Activated gamma-delta T cell treated with Interleukin-2 at 50 U/mL for 16 hours (primary cell): ENCODE results near the gene ISCA1.
"Not testable (repeated sequence)": the region's sequence is repeated elsewhere in the genome, so short reads cannot be mapped to it uniquely, and the experiment has no call there.

Source experiments
- DNase-seq: peaks from one replicate; pipeline ENCODE4 v3.0.0-alpha.2; 2020

Gene ISCA1

DNA sequence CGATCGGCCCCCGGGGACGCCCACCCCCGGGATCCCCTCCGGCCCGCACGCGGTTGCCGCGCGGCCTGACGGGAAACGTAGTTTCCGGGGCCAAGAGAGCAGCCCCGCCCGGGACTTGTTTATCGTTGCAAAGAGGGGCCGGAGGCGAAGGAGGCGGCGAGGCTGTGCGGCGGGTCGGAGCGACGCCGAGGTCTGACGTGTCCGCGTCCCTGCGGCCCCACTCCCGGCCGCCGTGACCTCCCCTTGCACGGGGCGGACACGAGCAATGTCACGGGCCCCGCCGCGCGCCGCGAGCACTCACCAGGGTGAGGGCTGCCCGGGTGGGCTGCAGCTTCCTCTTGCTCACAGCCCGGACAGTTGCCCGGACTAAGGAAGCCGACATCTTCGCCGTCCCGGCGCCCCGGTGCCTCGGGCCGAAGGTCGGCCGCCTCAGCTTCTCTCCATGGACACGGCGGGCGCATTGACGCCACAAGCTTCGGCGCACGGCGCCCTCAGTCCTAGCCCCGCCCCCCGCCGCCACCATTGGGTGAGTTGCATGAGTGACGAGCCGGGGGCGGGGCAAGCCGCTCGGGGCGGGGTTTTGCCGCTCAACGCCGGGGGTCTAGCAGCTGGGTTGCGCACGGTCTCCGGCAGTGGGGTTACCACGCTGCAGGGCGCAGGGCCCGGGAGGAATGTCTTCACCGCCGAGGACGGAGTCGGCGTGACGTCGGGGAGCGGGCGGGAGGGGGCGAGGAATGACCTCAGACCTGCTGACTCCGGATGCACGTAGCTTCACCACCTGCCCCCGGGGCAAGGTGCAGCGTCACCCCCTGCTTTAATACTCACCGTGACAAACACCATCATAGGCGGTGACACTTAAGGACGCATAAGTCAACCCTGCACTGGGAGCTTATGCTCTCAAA lies at the start of gene ISCA1:
Gene ISCA1 (minus strand): TSS at position 462 of the 902 bp plus-strand sequence. CDS start 80 bp downstream, at position 382.
- peak; percentile 99 for DNase-seq

DNA sequence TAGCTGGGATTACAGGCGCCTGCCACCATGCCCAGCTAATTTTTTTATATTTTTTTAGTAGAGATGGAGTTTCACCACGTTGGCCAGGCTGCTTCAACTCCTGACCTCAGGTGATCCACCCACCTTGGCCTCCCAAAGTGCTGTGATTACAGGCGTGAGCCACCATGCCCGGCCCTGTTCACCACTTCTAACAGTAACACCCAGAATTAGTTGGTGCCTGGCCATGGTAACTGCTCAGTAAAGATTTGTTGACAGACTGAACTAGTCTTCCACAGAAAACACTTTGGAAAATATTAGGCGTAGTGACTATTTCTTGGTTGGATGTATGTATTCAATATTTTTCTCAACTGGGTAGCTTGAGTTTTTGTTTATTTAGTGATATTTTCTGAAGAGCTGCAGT lies 47.8 kb upstream of the ISCA1 start:
- no peak for DNase-seq

DNA sequence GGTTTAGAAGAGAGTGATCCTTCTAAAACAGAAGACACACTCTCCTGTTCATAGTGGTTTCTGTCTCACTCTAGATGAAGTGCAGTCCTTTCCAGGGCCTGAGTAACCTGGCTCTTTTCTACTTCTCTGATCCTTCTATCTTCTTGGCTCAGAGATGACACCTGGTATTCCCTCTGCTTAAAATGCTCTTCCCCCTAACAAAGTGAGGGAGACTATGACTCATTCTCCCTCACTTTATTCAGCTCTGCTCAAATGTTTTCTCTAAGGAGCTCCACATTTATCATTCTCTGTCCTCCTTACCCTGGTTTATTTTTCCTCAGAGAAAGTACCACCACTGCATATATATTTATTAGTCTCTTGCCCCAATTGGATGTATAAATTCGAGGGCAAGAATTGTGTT lies 47.3 kb upstream of the ISCA1 start:
- no peak for DNase-seq

DNA sequence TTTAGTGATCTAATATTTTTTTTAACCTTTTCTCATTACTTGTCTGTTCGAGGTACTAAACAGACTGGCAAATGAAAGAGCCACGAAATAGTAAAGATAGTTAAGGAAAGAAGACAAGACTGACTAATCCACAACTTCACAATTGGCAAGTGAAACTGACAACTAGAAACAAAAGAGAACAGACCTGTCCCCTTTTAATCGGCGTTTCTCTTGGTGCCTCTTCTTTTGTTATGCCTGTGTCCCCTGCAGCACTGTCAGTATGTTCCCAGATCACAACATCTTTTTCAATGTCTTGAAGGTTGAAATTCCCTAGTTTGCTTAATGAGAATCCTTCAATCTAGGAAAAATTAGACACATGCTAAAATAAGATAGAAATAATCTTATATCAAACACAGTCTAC lies 45.8 kb upstream of the ISCA1 start:
- no peak for DNase-seq

DNA sequence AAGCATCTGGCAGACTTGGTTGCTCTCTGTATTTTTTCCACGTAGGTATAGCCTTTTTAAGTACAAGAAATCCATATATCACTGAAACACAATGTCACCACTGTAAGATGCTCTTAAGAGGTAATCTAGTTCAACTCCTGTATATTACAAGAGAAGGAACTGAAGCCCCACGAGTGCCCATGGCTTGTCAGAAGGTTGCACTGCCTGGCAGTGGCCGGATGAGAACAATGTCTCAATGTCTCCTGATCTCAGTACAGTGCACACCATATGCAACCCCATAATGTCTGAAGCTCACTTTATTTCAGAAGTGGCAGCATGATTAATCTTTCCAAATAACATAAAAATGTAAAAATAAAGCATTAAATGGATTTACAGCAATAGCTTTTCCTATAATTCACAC lies 44.2 kb upstream of the ISCA1 start:
- DNase-seq: no peak

DNA sequence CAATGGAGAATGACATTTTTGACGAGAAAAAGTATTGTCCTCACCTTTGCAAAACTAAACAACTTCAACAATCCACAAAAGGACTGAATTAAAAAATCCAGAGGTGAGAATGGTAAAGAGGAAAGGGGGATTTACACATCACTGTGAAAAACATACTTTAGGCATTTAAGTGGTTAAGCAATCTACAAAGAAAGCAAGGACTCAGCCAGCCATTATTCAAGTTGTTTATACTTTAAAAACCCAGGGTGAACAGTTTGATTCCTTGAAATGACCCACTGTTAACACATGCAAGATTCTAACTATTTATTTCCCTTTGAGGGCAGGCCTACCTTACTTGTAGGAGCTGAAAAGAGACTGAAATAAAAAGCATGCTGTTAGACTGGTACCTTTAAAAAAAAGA lies 42.6 kb upstream of the ISCA1 start:
- DNase-seq: no peak

DNA sequence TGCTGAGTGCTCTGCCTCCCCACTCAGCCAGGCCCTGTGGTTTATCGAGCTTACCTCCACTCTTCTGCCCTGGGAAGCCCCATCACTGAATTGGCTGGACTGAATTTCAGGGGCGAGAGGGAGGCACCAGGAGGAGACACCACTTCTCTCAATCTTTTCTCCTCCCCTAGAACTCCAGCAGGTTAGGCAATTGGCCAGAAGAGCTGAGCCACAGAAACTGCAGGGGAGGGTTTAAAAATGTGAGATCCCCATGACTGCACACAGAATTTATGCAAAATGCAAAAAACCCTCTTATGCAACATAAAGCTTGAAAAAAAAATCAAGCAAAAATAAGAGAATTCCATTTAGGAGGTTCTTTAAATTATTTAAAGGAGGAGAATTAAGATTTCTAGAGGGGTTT lies 42.0 kb upstream of the ISCA1 start:
- DNase-seq: no peak

DNA sequence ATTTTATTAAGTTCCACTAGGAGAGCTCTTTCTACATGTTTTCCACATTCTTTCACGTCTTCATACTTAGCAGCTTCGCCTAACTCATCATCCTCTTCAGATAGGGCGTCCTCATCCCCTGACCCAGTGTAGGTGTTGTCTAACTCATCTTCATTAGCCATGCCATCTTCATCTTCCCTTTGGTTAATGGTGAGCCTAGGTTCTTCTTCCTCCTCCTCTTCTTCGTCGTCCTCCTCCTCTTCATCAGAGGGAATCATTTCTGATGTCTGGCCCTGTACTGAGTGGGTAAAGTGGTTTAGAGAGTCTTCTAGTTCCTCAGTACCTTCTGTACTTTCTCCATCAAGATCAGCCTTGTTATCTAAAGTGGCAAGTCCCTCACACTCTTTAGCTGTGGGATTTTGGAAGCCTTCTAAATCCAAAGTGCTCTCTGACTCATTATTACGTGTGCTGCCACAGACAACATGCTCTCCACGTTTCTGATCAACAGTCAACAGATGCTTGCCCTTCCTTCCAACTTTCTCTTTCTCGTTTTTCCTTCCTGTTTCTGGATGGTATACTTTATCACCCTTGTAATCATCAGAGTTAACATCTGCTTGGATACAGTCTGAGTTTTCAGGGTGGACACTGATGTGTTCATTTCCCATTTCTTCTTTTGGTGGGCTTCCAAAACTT lies 40.8 kb upstream of the ISCA1 start:
- DNase-seq: no peak

DNA sequence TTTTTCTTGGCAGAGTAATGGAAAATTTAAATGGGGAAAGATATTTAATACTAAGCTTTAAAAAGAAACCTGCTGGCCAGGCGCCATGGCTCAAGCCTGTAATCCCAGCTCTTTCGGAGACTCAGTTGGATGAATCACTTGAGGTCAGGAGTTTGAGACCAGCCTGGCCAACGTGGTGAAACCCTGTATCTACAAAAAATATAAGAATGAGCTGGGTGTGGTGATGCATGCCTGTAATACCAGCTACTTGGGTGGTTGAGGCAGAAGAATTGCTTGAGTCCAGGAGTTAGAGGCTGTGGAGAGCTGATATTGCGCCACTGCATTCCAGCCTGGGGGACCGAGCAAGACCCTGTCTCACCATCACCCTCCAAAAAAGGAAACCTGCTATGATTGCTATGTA lies 39.0 kb upstream of the ISCA1 start:
- no peak for DNase-seq

DNA sequence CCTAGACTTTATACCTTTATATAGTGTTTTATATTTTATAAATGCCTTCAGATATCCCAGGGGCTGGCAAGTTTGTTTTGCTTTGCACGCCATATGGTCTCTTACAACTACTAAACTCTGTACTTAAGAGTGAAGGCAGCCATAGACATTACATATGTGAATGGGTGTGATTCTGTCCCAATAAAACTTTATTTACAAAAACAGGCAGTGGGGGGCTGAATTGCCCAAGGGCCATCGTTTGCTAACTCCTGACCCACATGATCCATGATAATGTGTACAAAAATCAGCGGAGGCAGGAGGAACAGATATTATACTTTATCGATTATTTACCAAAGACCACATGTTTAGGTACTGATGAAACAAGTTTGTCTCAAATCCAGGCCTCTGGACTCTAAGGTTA lies 35.8 kb upstream of the ISCA1 start:
- DNase-seq: no peak

DNA sequence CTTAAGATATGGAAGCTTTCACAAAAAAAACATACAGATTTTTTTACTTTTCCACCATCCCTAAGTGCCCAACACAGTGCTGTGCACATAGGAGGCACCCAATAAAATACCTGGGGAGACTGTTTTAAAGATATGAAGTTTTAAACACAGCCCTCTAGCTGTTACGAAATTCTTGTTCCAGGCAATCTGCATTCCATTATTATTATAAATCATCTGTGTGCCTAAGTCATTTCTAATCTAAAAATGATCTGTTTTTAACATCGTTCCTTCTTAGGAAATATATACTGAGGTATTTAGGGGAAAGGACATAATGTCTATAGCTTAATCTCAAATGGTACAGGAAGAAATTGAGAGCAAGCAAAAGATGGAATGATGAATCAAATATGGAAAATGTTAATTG lies 32.7 kb upstream of the ISCA1 start:
- DNase-seq: no peak

DNA sequence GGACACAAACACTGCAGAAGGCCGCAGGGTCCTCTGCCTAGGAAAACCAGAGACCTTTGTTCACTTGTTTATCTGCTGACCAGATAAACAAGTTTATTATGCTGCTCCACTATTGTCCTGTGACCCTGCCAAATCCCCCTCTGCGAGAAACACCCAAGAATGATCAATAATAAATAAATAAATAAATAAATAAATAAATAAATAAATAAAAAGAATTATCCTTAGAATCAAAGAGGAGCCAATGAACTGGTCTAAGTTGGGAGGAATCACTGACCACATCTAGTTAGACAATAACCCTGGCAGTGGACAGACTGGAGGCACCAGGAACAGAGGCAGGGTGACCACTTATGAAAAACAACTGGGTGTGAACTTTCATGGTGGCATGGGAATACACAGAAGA lies 30.6 kb upstream of the ISCA1 start:
- DNase-seq: not testable (repeated sequence)

DNA sequence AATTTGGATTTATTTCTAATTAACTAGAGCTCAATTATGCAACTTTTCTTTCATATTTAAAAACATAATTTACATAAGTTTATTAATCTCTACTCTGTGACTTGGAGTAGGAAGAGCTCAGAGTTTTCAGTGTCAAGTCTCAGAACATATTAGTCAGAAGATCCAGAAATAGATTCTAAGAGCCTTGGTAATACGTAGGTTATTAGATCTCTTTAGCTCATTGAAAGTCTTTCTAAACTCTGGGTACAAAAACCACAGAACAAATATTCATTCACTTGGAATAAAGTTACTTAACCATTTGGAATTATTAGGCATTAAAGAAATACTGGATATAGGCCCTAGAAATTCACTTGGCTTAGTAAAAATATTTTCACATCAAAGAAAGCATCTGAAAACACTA lies 26.3 kb upstream of the ISCA1 start:
- DNase-seq: no peak

DNA sequence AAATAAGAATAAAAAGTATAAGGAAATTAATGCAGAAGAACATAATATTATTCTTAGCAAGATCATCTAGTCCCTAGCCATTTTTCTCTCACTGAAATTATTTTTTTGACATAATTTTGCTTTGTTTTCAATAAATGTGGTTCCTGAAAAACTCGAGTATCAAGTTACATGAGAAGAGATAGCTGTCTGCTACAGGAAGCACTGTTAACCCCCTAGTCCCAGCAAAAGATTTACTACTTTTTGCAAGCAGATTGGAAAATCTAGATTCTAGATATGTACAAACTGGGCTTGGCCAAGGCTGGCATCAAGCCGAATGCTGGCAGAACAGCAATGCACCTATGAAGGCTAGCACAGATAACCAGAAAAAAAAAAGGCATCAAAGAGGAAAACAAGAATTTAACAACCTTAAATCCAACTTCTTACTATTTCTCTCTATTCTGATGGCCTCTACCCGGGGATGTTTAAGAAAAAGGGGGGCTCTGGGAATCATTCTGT lies 21.9 kb upstream of the ISCA1 start:
- no peak for DNase-seq

DNA sequence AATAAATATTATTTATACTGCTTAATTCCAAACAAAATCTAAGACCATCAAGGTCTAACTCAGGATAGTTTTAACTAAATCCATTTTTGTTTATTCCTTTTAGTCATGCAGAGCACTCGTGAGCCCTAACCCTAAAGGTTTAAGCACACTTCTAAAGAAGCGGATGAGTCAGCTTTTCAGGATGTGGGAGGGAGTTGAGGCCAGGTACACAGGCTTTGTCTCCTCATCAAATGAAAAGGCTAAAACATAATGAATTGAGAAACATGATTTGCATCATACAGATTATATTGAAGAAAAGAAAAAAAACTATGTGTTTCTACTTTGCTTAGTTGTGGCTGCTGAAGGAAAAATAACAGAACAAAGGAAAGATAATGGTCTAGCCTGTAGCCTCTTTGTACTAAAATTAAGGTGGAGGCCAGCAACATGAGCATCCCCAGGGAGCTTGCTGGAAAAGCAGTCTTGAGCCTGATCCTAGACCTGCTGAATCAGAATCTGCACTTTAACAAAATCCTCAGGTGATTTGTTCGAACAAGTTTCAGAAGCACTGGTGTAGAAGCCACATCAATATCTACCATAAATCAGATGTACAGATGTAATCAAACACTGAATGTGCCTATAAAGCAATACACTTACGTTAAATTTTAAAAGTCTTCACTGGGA lies 21.1 kb upstream of the ISCA1 start:
- DNase-seq: peak; percentile 43

DNA sequence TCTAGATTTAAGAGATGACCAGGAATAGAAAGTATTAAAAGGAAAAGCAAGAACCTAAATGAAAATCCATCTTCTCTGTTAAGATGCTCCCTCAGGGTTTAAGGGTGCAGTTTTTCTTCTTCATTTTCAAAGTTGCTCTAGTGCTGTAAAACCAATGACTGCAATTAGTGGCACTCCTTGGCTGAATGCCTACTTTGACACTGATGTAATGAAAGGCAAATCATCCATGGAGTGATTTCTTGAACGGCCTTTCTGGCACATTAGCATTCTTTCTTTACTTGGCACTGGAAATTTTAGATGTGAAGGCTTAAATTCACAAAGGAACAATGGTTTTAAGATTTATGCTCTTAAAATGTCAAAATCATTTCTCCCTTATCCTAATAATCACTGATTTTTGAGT lies 19.3 kb upstream of the ISCA1 start:
- no peak for DNase-seq

DNA sequence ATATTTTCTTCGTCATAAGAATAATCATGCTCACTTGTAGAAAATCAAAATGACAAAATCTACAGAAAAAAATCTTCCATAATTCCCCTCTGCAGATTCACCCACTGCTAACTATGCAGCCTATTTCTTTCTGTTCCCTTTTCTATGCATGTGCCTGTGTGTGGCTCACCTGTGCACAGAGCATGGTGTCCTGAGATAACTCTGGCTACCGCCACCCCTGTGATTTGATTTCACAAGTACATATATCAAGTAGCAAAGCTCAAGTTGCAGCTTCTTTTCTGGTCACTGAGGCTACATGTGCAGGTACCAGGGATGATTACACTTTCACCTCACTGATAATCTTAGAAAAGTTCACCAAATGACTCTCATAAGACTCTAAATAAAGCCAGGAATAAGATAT lies 18.4 kb upstream of the ISCA1 start:
- DNase-seq: no peak

DNA sequence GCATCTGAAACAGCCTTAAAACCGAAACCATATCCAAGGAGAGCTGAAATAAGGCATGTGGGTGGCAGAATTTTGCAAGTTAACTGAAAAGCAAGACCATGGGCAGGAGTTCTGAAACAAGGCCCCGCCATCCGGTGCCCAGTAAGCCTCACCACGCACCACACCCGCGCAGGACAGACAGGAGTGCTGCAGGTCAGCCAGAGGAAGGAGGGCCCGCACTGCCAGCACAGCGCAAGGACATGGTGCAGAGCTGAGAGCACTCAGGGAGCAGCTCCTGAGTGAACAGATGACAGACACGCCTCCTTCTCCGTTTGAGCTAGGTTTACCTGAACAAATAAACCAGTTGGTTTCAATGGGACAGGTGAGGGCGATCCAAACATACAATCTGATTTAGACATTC lies 16.5 kb upstream of the ISCA1 start:
- DNase-seq: no peak

DNA sequence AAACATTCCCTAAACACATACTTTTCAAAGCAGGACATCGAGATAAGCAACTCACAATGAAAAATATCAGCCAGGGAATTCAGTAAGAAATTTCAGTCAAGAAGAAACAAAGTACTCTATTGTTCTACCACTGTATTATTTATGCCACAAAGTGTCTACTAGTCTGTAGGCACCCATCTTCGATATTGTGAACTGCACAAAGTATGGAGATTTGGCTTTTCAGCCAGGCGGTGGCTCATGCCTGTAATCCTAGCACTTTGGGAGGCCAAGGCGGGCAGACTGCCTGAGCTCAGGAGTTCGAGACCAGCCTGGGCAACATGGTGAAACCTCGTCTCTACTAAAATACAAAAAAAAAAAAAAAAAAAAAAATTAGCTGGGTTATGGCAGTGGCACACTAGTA lies 8.0 kb upstream of the ISCA1 start:
- not testable (repeated sequence) for DNase-seq

DNA sequence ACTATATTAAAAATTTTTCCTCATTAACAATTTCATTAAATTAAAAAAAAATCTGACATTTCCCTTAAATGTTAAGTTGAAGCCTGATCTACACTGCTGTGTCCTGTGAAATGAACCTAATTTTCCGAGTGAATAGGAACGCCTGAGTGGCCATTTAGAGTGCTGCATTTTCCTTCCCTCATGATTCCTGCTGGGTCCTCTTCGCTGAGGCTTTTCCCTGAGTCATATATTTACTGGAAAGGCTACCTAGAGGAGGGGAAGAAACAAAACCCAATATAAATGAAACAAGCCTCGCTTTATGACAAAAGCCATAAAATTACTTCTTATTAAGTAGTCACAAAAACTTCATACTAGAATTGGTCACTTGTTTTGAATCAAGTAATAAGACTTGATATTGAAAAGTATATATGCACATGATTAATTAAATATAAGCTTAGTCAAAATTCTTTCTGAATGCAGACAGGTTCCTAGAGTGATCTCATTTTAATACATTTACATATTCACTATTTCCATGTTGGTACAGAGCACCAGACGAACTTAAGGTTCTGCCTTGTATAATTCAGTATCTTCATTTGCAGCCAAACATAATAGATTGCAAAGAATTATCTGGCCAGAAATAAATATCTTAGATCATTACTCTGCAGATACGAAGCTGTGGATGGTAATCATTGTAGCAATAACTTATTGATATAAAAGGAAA lies 6.3 kb upstream of the ISCA1 start:
- DNase-seq: no peak

DNA sequence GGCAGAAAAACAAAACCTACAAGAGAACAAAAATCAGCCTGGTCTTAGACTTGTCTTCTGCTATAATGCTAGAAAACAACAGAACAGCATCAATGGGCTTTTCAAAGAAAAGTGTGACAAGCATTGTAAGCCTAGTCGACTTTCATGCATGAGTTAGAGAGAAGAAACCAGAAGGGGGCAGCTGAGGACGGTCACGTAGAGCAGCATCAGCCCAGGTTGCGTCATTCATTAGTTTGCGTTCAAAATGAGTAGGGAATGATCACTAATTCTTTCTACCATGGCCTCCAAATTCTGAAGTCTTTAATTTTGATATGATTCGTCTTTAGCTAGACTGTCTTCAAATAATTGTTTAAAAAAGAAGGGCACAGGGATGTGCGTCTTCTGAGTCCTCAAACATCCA lies 4.7 kb upstream of the ISCA1 start:
- DNase-seq: no peak

DNA sequence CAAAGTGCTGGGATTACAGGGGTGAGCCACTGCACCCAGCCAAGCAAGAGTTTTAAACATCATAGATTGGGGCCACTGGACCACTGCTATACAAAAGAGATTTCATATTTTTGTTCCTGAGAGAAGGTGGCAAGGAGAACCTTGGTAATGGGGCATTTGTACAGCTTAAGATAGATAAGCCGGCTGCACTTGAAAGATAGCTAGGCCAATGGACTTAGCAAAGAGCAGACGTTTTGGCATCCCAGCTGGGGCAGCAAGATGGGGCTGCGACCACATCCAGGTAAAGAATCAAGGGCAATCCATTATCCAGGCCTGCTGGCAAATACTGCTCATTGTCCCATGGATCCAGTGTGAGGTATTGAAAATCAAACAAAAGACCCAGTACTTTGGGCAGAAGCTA lies 3.9 kb upstream of the ISCA1 start:
- no peak for DNase-seq

DNA sequence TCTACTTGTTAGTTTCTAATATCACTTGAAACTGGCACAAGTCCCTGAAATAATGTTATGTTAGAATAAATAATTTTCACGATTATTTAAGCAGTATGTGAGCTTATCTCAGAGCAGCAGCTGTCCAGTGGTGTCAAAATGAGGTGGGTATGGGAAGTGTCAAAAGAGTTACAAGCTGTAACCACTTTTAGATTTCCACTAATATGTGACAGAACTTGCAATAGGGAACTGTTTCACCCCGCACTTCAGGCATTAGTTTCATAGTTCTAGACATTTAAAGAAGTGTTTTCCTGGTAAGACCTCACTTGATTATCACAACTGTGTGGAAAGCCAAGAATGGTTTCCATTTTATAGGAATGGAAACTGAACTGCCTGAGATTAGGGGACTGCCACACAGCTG lies 2.9 kb upstream of the ISCA1 start:
- no peak for DNase-seq
